Activated T-helper 1 cell treated with Interleukin-2 at 50 U/mL for 16 hours (primary cell): ENCODE data around the gene UGT1A9.

Source experiments
- DNase-seq: peaks from one replicate; pipeline ENCODE4 v3.0.0-alpha.2; 2020; ENCODE audit warnings: low read depth

The UGT1A9 gene

DNA sequence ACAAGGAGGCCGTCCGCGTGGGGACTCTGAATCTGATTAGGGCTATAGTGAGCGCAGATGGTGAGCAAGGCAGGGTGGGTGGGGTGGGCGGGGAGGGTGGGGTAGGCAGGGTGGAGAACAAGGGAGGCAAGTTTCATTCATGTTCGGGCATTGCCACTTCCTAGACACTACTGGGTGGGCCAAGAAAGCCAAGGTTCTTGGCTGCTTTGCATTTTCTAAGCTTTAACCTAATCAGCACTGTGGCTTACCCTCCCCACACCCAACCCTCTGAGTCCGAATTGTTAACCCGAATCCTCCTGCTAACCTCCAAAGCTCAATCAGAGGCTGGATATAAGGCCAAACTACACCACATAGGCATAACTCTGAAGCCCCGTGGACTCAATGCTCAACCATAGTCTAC, 124.6 kb downstream of the UGT1A9 start:
- DNase-seq: no peak

- DNase-seq: no peak
Measured at GRCh38 chr2:233798335-233799086, 126.8 kb downstream of the UGT1A9 start.

GRCh38 chr2:233799087-233799665, 127.5 kb downstream of the UGT1A9 start:
- no peak for DNase-seq

DNA sequence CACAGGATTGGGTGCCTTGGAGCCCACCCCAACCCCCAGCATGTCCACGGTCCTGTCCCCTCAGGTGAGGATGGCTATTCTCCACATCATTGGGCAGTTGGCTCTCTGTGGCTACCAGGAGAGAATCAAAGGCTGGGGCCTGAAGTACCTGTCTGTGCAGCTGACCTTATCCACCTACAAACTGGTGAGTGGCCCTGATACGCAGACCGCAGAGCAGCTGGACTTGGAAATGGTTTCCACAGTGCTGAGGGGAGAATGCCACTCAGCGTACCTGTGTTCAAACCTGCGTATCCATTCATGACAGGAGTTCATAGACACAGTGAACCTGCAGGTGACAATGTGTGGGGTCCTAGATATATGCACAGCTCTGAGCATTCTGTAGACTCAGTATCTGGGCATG, 128.0 kb downstream of the UGT1A9 start:
- DNase-seq: no peak

DNA sequence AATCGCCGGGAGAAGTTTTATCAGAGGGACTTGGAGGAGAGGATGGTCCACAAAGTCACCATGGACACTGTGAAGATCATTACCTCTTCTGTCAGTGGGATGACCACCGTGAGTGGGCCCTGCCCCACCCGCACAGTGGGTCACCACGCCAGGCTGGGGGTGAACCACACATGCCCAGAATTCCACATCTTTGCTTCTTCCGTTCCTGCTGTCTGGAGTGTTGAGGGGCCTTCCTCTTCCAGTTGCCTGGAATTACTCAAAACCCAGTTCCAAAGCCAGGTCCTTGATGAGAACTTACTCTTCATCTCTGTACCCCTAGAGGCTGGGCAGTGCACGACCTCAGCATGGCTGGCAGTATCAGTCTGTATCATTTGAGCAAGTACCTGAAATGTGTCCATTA, 128.5 kb downstream of the UGT1A9 start:
- DNase-seq: no peak

DNA sequence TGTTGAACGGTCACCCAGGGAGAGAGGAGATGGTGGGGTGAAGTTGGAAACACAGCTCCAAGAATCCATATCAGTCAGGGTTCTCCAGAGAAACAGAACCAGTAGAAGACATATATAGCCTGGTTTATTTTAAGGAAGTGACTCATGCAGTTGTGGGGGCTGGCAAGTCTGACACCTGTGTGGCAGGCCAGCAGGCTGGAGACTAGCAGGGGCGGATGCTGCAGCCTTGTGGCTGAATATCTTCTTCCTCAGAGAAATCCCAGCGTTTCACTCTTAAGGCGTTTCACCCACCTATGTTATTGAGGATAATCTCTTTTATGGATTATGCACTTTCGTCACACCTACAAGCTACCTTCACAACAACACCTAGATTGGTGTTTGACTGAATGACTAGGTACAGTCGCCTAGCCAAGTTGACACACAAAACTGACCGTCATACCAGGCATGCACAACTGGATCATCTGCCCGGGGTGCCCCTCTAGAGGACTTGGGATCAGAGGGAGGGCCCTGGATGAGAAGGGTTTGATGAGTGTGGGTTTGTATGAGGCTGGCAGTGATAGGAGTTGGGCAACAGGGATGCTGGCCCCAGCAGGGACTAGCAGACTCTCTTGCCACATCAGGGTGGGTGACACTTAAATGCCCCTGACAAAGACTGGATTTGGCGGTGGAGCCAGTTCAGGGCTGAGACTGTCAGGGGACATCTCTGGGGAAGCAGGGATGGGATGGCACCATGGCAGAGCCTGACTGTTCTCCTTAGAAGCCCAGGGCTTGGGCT, 129.8 kb downstream of the UGT1A9 start:
- DNase-seq: no peak

GRCh38 chr2:233802132-233802815, 130.6 kb downstream of the UGT1A9 start:
- no peak for DNase-seq

- no peak for DNase-seq
Measured at GRCh38 chr2:233803292-233803911, 131.7 kb downstream of the UGT1A9 start.

- DNase-seq: no peak
Measured at GRCh38 chr2:233803994-233804393, 132.3 kb downstream of the UGT1A9 start.

DNA sequence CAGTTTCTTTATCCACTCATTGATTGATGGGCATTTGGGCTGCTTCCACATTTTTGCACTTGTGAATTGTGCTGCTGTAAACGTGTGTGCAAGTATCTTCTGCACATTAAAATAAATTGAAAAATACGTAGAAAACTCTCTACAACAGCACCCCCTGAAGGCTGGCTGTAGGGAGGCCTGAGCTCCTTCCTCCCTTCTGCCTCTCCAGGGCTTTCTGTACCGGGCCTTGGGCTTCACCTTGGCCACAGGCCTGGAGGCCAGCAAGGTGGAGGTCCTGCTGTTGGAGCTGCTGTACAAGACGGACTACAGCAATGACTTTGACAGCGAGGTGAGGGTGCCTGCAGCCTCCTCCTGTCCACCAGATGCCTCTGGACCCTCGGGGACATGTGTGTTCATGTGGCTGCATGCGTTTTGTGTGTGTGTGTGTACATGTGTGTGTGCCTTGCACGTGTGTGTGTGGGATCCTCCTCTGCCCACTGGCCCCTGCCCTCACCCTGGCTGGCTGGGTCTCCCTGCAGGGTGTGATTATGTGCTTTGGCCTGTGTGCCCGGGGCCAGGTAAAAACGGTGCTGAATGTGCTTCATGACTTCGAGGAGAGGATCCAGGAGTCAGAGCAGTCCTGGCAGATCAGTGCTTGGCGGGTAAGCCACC, 135.6 kb downstream of the UGT1A9 start:
- DNase-seq: no peak

DNA sequence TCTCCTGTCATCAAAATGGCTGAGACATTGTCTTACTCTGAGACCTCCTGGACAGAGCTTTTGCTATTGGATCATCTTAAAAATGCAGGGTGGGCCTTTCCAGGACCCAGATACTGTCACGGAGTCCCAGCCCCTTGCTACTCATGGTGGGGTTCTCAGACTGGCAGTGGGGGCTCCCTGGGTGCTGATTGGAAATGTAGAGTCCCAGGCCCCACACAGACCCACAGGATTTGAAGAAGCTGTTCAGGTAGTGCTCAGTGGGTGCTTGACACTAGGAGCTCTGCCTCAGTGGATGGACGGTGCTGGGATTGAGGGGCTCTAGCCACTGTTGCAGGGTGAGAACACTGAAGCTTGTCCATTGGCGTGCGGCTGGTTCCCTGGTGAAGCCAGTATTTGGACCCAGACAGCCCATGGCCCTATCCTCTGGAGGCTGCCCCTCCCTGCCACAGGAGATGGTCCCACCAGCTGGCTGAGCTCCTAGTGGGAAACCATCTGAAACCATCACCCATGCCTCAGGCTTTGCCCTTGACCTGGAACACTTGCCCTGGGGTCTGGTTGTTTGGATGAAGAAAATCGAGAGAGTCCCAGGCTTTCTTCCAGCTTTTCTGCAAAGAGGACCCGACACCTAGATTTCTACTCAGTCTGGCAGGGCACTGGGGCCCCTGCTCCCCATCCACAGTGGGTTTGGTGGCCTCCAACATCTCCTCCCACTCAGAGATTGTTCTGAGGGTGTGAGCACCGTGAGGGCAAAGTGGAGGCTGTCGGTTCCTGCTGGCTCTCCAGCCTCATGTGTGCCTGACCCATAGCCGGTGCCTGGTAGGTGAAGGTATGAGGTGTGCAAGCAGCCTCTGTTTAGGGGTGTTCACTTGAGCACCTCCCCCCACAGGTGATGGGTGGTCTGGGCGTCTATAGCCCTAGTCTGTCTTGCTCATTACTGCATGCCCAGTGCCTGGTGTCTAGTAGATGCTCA, 136.6 kb downstream of the UGT1A9 start:
- DNase-seq: no peak

- DNase-seq: no peak
Measured at GRCh38 chr2:233810385-233810784, 138.7 kb downstream of the UGT1A9 start.

- no peak for DNase-seq
Measured at GRCh38 chr2:233811087-233811486, 139.4 kb downstream of the UGT1A9 start.

GRCh38 chr2:233811732-233812131, 140.0 kb downstream of the UGT1A9 start:
- DNase-seq: no peak

GRCh38 chr2:233813236-233814055, 141.7 kb downstream of the UGT1A9 start:
- no peak for DNase-seq

GRCh38 chr2:233814056-233814835, 142.5 kb downstream of the UGT1A9 start:
- DNase-seq: no peak

- no peak for DNase-seq
Measured at GRCh38 chr2:233815861-233816260, 144.2 kb downstream of the UGT1A9 start.

- no peak for DNase-seq
Measured at GRCh38 chr2:233816334-233816733, 144.6 kb downstream of the UGT1A9 start.

DNA sequence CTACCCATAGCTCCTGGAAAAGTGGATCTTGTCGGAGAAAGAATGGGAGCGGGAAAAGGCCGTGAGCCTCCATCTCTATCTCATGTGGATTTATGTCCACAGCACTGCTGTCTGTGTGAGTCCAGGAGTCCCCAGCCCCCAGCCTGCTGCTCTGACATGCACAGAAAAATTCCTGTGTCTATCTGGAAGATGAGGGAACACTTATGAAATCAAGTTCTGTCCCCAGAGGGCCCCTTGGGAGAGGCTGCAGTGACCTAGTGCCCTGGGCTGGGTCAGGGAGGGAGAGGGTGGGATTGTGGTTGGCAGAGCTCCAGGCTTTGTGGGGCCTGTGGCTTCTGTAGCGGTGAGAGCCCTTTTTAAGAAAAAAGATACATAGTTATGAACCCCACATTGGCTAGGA, 145.1 kb downstream of the UGT1A9 start:
- no peak for DNase-seq
